HG02943 (cell line): ENCODE results near the gene CSF1.

Source experiments
- ATAC-seq: cut with Tn5 transposase; IDR thresholded peaks from one replicate; pipeline ENCODE4 v1.9.1; 2021; ENCODE audit warnings: mild to moderate bottlenecking, low read depth, moderate library complexity; ENCODE audit not compliant: unreplicated experiment

The CSF1 gene

GRCh38 chr1:109974191-109974590 lies 63.5 kb downstream of the CSF1 start:
- no peak for ATAC-seq

- no peak for ATAC-seq
Measured at GRCh38 chr1:109975718-109976117, 65.1 kb downstream of the CSF1 start.

GRCh38 chr1:109976762-109977161 lies 66.1 kb downstream of the CSF1 start:
- no peak for ATAC-seq

GRCh38 chr1:109977225-109977624 lies 66.6 kb downstream of the CSF1 start:
- no peak for ATAC-seq

GRCh38 chr1:109977657-109978378 lies 67.2 kb downstream of the CSF1 start:
- no peak for ATAC-seq

GRCh38 chr1:109978761-109979488 lies 68.3 kb downstream of the CSF1 start:
- no peak for ATAC-seq

GRCh38 chr1:109979489-109980091 lies 68.9 kb downstream of the CSF1 start:
- ATAC-seq = no peak
